Colonic mucosa (tissue), 4 donors: ENCODE measurements around the gene DNAH3. TPM values are rescaled to one million over a fixed set of nuclear protein-coding genes. Genes with fewer than 3 reads are reported as not detected.

Experiments
- DNase-seq: peaks from one replicate; pipeline ENCODE4 v3.0.0-alpha.2; 2020
- H3K27ac ChIP-seq: fragments of 200-600 bp; one replicate; pipeline ENCODE4 v1.8.0; 2021
- H3K27me3 ChIP-seq: fragments of 200-600 bp; one replicate; pipeline ENCODE4 v1.8.0; 2021
- H3K36me3 ChIP-seq: fragments of 200-600 bp; one replicate; pipeline ENCODE4 v1.8.0; 2021
- H3K4me1 ChIP-seq: fragments of 200-600 bp; one replicate; pipeline ENCODE4 v1.8.0; 2021; ENCODE audit warnings: mild to moderate bottlenecking
- H3K4me3 ChIP-seq: fragments of 200-600 bp; one replicate; pipeline ENCODE4 v1.8.0; 2021
- H3K9ac ChIP-seq, 2 donors: one replicate each; pipeline ENCODE4 v1.7.0; 2013; ENCODE audit warnings: control low read depth in 2 of 2, low read depth in 2 of 2, low read length in 2 of 2
- H3K9me3 ChIP-seq: fragments of 200-600 bp; one replicate; pipeline ENCODE4 v1.8.0; 2021
- intact Hi-C: fragments of 100-400 bp; cut with DNase I; formaldehyde crosslinking; loops from one replicate; pipeline ENCODE4 v1.14.1; 2022
- total RNA-seq, 2 donors: library from RNA; stranded (reverse); fragmentation: NEBNext Ultra II Directional in 1 of 2; extraction: Animal tissue kit (Norgen Biotek cat#: 25700) in 1 of 2; gene quantifications; one replicate each; pipeline ENCODE4 v1.2.1, GENCODE V29; 2021
- TF ChIP-seq, protein P1 (sequence below): fragments of 200-600 bp; IDR thresholded peaks from one replicate; pipeline ENCODE4 v1.8.0; 2022; ENCODE audit warnings: antibody characterized with exemption, mild to moderate bottlenecking
- donor health status: healthy.
- donor health status: DM: no; HTN: no; CAD: no.
- donor health status: DM: no; HTN: no; CAD: no.

Gene DNAH3
- total RNA-seq, 2 donors from 2014 or later, result 4.2 to 5.1 TPM

DNA sequence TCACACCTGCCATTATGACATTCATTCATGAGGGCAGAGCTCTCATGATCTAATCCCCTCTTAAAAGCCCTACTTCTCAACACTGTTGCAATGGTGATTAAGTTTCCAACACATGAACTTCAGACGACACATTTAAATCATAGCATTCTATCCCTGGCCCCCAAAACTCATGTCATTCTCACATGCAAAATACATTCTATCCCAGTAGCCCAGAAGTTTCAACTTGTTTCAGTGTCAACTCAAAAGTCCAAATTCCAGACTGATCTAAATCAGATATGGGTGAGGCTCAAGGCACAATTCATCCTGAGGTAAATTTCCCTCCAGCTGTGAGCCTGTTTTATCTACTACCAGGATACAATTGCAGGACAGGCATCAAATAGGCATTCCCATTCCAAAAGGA lies 224.9 kb downstream of the DNAH3 start:
- no peaks in the 10 kb centered on the region for H3K9me3 ChIP-seq
- TF ChIP-seq, protein P1, sequence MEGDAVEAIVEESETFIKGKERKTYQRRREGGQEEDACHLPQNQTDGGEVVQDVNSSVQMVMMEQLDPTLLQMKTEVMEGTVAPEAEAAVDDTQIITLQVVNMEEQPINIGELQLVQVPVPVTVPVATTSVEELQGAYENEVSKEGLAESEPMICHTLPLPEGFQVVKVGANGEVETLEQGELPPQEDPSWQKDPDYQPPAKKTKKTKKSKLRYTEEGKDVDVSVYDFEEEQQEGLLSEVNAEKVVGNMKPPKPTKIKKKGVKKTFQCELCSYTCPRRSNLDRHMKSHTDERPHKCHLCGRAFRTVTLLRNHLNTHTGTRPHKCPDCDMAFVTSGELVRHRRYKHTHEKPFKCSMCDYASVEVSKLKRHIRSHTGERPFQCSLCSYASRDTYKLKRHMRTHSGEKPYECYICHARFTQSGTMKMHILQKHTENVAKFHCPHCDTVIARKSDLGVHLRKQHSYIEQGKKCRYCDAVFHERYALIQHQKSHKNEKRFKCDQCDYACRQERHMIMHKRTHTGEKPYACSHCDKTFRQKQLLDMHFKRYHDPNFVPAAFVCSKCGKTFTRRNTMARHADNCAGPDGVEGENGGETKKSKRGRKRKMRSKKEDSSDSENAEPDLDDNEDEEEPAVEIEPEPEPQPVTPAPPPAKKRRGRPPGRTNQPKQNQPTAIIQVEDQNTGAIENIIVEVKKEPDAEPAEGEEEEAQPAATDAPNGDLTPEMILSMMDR, result no peak
- H3K27me3 ChIP-seq, result no peaks in the 10 kb centered on the region
- DNase-seq, result no peak
- no peak overlapping the region for H3K9ac ChIP-seq
- no peak overlapping the region for H3K4me3 ChIP-seq
- intact Hi-C loops, result no loop called here
- H3K27ac ChIP-seq, result no peak overlapping the region
- H3K4me1 ChIP-seq, result no peaks in the 10 kb centered on the region
- no peaks in the 10 kb centered on the region for H3K36me3 ChIP-seq

DNA sequence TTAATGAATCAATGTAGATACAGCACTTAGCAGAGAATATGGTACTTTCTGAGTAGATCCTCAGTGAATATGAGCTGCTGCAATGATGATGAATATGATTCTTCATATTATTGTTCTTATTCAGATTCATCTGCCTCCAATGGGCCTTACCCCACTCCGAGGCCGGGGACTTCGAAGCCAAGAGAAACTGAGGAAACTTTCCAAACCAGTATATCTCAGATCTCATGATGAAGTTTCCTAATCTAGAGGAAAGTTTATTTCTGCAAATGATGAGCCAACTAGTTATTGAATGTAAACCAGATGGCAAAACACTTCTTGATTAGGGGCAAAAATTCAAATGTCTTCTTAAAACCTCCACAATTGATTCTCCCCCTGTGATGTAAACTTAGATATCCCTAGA lies 226.8 kb downstream of the DNAH3 start:
- H3K9me3 ChIP-seq, result no peaks in the 10 kb centered on the region
- H3K9ac ChIP-seq, result no peak overlapping the region
- no peak for DNase-seq
- TF ChIP-seq, protein P1, result no peak
- intact Hi-C loops, result no loop called here
- H3K27ac ChIP-seq, result no peak overlapping the region
- no peaks in the 10 kb centered on the region for H3K36me3 ChIP-seq
- H3K4me3 ChIP-seq, result no peak overlapping the region
- no peaks in the 10 kb centered on the region for H3K27me3 ChIP-seq
- no peaks in the 10 kb centered on the region for H3K4me1 ChIP-seq

DNA sequence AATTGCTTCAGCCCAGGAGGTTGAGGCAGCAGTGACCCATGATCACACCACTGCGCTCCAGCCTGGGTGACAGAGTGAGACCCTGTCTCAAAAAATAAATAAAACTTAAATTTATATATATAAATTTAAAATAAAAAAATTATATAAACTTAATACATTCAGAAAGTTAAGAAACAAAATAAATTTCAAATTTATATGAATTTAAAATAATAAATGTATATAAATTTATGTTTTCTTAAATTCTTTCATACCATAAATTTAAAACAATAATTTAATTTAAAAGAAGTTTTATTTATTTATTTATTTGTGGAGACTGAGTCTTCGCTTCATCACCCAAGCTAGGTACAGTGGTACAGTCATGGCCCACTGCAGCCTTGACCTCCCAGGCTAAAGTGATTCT lies 229.8 kb downstream of the DNAH3 start:
- H3K36me3 ChIP-seq, result no peaks in the 10 kb centered on the region

DNA sequence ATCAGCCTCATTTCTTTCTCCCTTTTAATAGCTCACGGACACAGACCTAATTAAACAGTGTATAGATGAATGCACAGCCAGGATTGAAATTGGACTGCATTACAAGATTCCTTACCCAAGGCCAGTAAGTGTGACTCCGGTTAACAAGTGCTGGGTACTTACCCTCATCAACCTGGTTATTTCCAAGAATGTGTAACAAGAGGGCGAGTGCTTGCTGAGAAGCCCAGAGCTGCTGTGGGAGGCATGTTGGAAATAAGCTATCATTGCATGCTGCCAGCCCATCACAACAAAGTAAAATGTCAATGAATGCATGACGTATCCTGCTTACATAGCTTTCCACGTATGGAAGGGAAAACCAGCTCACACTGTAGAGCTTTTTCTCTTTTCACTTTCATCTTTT lies 230.6 kb downstream of the DNAH3 start:
- H3K9me3 ChIP-seq, result no peaks in the 10 kb centered on the region
- H3K27ac ChIP-seq, result no peak overlapping the region
- no peak overlapping the region for H3K4me3 ChIP-seq
- intact Hi-C loops, result no loop called here
- TF ChIP-seq, protein P1, result no peak
- no peaks in the 10 kb centered on the region for H3K4me1 ChIP-seq
- no peaks in the 10 kb centered on the region for H3K36me3 ChIP-seq
- H3K9ac ChIP-seq, result no peak overlapping the region
- DNase-seq, result no peak
- no peaks in the 10 kb centered on the region for H3K27me3 ChIP-seq

More for the DNA sequence above, 229.8 kb downstream of the DNAH3 start:
- Histone ChIP-seq H3K4me1 (no peaks in the 10 kb centered on the region), H3K27ac (no peak overlapping the region), H3K27me3 (no peaks in the 10 kb centered on the region), H3K4me3 (no peak overlapping the region), H3K9me3 (no peaks in the 10 kb centered on the region), H3K9ac (no peak overlapping the region)
- DNase-seq, result no peak
- TF ChIP-seq, protein P1, result no peak
- intact Hi-C loops, result no loop called here

DNA sequence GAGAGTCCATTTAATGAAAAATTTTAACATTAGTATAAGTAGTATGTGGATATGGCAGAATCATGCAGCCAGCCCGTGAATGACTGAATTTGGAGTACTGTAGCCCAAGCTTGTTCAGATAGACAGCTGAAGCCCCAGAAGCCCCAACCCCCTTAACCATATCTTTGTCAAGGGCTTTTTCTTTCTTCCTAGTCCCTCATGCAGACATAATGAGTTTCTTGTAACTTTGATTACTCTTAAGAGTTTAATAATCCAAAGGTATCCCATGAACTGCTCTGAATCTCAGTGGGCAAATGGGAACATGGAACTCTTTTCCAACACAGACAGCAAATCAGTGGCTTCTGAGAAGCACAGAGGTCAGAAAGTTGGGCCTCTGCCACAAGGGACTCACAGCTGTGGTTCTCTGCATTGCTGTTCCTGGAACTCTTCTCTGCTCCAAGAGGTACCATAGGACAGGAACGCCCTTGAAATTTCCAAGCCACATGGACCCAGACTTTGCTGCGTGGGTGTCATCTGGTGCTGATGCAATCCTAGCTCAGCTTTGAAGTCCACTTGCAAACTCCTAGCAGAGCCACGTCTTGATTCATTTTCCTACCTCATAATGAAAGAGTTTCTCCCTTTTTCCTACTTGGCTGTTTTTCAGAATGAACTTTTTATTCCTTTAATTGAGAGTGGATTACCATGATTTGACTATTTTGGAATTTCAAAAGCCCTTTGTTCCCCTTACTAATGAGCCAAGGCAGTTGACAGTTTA lies 232.0 kb downstream of the DNAH3 start:
- intact Hi-C loops, result loop anchor here (10.0 kb wide), 1 partner anchor 64 kb away; no protein-coding TSS in a partner anchor
- Histone ChIP-seq H3K9me3 (no peaks in the 10 kb centered on the region), H3K27me3 (no peaks in the 10 kb centered on the region), H3K27ac (no peak overlapping the region), H3K36me3 (no peaks in the 10 kb centered on the region), H3K4me3 (no peak overlapping the region), H3K4me1 (no peaks in the 10 kb centered on the region), H3K9ac (no peak overlapping the region)
- no peak for DNase-seq
- TF ChIP-seq, protein P1, result no peak
